H9 (cell line): Measurements from ENCODE around the gene USP21. TPM values are rescaled to one million over a fixed set of nuclear protein-coding genes. Genes with fewer than 3 reads are reported as not detected.

Source experiments
- DNase-seq: peaks from one replicate; pipeline ENCODE4 v3.0.0-alpha.2; 2017
- H2AFZ ChIP-seq: one replicate; pipeline ENCODE4 v1.6.1; 2013; ENCODE audit warnings: mild to moderate bottlenecking, low read length, control low read depth, moderate library complexity
- H2AK5ac ChIP-seq: 2 replicates; pipeline ENCODE4 v1.6.1; 2013; ENCODE audit warnings: low read length, control low read depth, mixed read lengths; ENCODE audit not compliant: insufficient read length
- H2BK120ac ChIP-seq: one replicate; pipeline ENCODE4 v1.6.1; 2013; ENCODE audit warnings: low read depth, mild to moderate bottlenecking, low read length, control low read depth, inconsistent platforms; ENCODE audit not compliant: poor library complexity, severe bottlenecking
- H2BK12ac ChIP-seq: 2 replicates; pipeline ENCODE4 v1.6.1; 2013; ENCODE audit warnings: low read length, control low read depth, mixed read lengths, low read depth; ENCODE audit not compliant: insufficient read length
- H2BK15ac ChIP-seq: 2 replicates; pipeline ENCODE4 v1.6.1; 2013; ENCODE audit warnings: low read depth, low read length, control low read depth
- H2BK20ac ChIP-seq: one replicate; pipeline ENCODE4 v1.6.1; 2013; ENCODE audit warnings: low read depth, mild to moderate bottlenecking, low read length, control low read depth, inconsistent platforms; ENCODE audit not compliant: poor library complexity, severe bottlenecking
- H2BK5ac ChIP-seq: 2 replicates; pipeline ENCODE4 v1.6.1; 2013; ENCODE audit warnings: low read length, control low read depth, mixed read lengths; ENCODE audit not compliant: insufficient read length
- H3K14ac ChIP-seq: 2 replicates; pipeline ENCODE4 v1.6.1; 2013; ENCODE audit warnings: low read length, control low read depth; ENCODE audit not compliant: insufficient read depth
- H3K18ac ChIP-seq: 2 replicates; pipeline ENCODE4 v1.6.1; 2013; ENCODE audit warnings: low read depth, mild to moderate bottlenecking, mixed read lengths, low read length, control low read depth; ENCODE audit not compliant: insufficient read length
- H3K23ac ChIP-seq: 2 replicates; pipeline ENCODE4 v1.6.1; 2013; ENCODE audit warnings: low read length, control low read depth, mixed read lengths, low read depth; ENCODE audit not compliant: insufficient read length
- H3K23me2 ChIP-seq: 2 replicates; pipeline ENCODE4 v1.6.1; 2013; ENCODE audit warnings: low read depth, mild to moderate bottlenecking, mixed read lengths, low read length, control low read depth; ENCODE audit not compliant: insufficient read length, poor library complexity, severe bottlenecking
- H3K27ac ChIP-seq: 2 replicates; pipeline ENCODE4 v1.5.1; 2013; ENCODE audit warnings: low read length, control low read depth, mixed read lengths, low read depth; ENCODE audit not compliant: insufficient read length
- H3K27me3 ChIP-seq: 2 replicates; pipeline ENCODE4 v1.6.1; 2013; ENCODE audit warnings: low read length, control low read depth, inconsistent platforms; ENCODE audit not compliant: insufficient read depth
- H3K4ac ChIP-seq: 2 replicates; pipeline ENCODE4 v1.6.1; 2013; ENCODE audit warnings: low read depth, mild to moderate bottlenecking, control low read depth, inconsistent platforms, low read length, moderate library complexity
- H3K4me1 ChIP-seq: 2 replicates; pipeline ENCODE4 v1.6.1; 2013; ENCODE audit warnings: low read length, control low read depth, inconsistent platforms; ENCODE audit not compliant: insufficient read depth
- H3K4me2 ChIP-seq: 2 replicates; pipeline ENCODE4 v1.6.1; 2013; ENCODE audit warnings: low read length, control low read depth, mixed read lengths; ENCODE audit not compliant: insufficient read length, insufficient read depth
- H3K56ac ChIP-seq: 2 replicates; pipeline ENCODE4 v1.6.1; 2013; ENCODE audit warnings: low read depth, mild to moderate bottlenecking, mixed read lengths, low read length, control low read depth; ENCODE audit not compliant: insufficient read length
- H3K79me1 ChIP-seq: 2 replicates; pipeline ENCODE4 v1.6.1; 2013; ENCODE audit warnings: low read depth, mild to moderate bottlenecking, moderate library complexity, low read length, control low read depth, inconsistent platforms; ENCODE audit not compliant: insufficient read depth, poor library complexity, severe bottlenecking
- H3K79me2 ChIP-seq: 2 replicates; pipeline ENCODE4 v1.6.1; 2013; ENCODE audit warnings: low read length, control low read depth, inconsistent platforms; ENCODE audit not compliant: insufficient read depth
- H3K9ac ChIP-seq: 2 replicates; pipeline ENCODE4 v1.6.1; 2013; ENCODE audit warnings: low read length, control low read depth, mixed read lengths; ENCODE audit not compliant: insufficient read length; ENCODE audit errors: extremely low read depth
- H3K9me3 ChIP-seq: one replicate; pipeline ENCODE4 v1.6.1; 2013; ENCODE audit warnings: low read depth, low read length, inconsistent platforms; ENCODE audit not compliant: control insufficient read depth
- H3T11ph ChIP-seq: one replicate; pipeline ENCODE4 v1.6.1; 2013; ENCODE audit warnings: mild to moderate bottlenecking, low read length, control low read depth, inconsistent platforms
- H4K20me1 ChIP-seq: one replicate; pipeline ENCODE4 v1.6.1; 2013; ENCODE audit not compliant: control insufficient read depth, insufficient read length, insufficient read depth
- H4K5ac ChIP-seq: 2 replicates; pipeline ENCODE4 v1.6.1; 2013; ENCODE audit warnings: low read depth, mild to moderate bottlenecking, mixed read lengths, low read length, control low read depth; ENCODE audit not compliant: insufficient read length
- H4K8ac ChIP-seq: replicated peaks from 2 replicates; pipeline ENCODE4 v1.6.1; 2013; ENCODE audit warnings: low read length, control low read depth, mixed read lengths, low read depth; ENCODE audit not compliant: insufficient read length
- H4K91ac ChIP-seq: 2 replicates; pipeline ENCODE4 v1.6.1; 2013; ENCODE audit warnings: low read depth, mild to moderate bottlenecking, moderate library complexity, mixed read lengths, low read length, control low read depth; ENCODE audit not compliant: insufficient read length
- H3K27ac Mint-ChIP-seq, 3 experiments: 2 replicates in 2 of 3; 3 replicates in 1 of 3; pipeline ENCODE4 v1.8.0; 2020 to 2021; ENCODE audit warnings: mixed read lengths in 3 of 3, mild to moderate bottlenecking in 1 of 3, moderate library complexity in 1 of 3
- H3K27me3 Mint-ChIP-seq: 2 replicates; pipeline ENCODE4 v1.8.0; 2021; ENCODE audit warnings: low read depth, mild to moderate bottlenecking, moderate library complexity, mixed read lengths
- H3K36me3 Mint-ChIP-seq, 3 experiments: 2 replicates in 2 of 3; 3 replicates in 1 of 3; pipeline ENCODE4 v1.8.0; 2020 to 2021; ENCODE audit warnings: low read depth in 3 of 3, mixed read lengths in 3 of 3; ENCODE audit not compliant: insufficient read depth in 1 of 3
- H3K4me1 Mint-ChIP-seq, 2 experiments: 2 replicates each; pipeline ENCODE4 v1.8.0; 2020; ENCODE audit warnings: mixed read lengths in 2 of 2
- H3K4me3 Mint-ChIP-seq, 2 experiments: 2 replicates in 1 of 2; 3 replicates in 1 of 2; pipeline ENCODE4 v1.8.0; 2020 to 2021; ENCODE audit warnings: mild to moderate bottlenecking in 2 of 2, mixed read lengths in 2 of 2, moderate library complexity in 1 of 2
- H3K9me3 Mint-ChIP-seq, 2 experiments: 2 replicates in 1 of 2; 3 replicates in 1 of 2; pipeline ENCODE4 v1.8.0; 2020; ENCODE audit warnings: mild to moderate bottlenecking in 2 of 2, mixed read lengths in 2 of 2, moderate library complexity in 1 of 2
- WGBS: extraction: QIAGEN DNeasy Blood & Tissue Kit; methylation state at CpG from one replicate; pipeline ENCODE4 v1.1.7; 2013; ENCODE audit warnings: missing lambda C conversion rate, low lambda C conversion rate, mixed read lengths; ENCODE audit not compliant: insufficient read length; ENCODE audit errors: extremely low coverage; 5-methylcytosine and 5-hydroxymethylcytosine counted together
- total RNA-seq: library from RNA; stranded (reverse); gene quantifications from 2 replicates; pipeline ENCODE4 v1.2.1, GENCODE V29; 2021
- TF ChIP-seq, protein P1 (sequence below): fragments of 200-600 bp; sonication (generic); conservative IDR thresholded peaks from 3 replicates; pipeline ENCODE4 v1.8.0; 2021; ENCODE audit warnings: antibody characterized with exemption, mild to moderate bottlenecking

The USP21 gene
- total RNA-seq, 1 experiment from 2014 or later: 17.9 TPM

DNA sequence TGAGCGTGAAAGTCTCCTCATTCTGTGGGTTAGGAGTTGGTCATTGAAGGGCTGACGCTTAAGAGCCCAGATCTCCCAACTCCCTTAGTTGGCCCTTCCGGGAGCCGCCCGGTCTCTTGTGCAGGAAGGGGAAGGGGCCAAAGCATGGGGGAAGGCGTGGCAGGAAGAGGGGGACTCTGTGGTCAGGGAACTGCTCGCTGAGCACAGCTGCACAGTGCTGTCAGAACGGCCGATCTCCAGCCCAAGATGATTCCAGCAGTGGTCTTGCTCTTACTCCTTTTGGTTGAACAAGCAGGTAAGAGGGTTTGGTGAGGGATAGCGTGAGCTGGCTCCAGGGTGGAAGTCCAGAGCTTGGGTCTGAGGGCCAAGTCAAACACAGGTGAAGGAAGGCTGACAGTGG, 55.8 kb downstream of the USP21 start, which contains the start of gene FCER1G:
FCER1G (plus strand) TSS at position 220 of the 400 bp plus-strand sequence; CDS start at position 247, 27 bp downstream.
- no peak within 1 kb of the TSS for H3K14ac ChIP-seq
- H3K4ac ChIP-seq: no peak within 1 kb of the TSS
- H3K4me1 Mint-ChIP-seq: peaks cover 19 to 27% of the 10 kb centered on the region in 2 experiments
- H3K4me2 ChIP-seq: no peak within 1 kb of the TSS
- no peak for DNase-seq
- no peaks in the 10 kb centered on the region for H3K79me2 ChIP-seq
- H3K27ac Mint-ChIP-seq: peak within 1 kb of the TSS in 2 of 3 experiments; percentile 39 to 85; a peak in 3 of 7 replicates
- no peaks in the 10 kb centered on the region for H3K9me3 ChIP-seq
- peaks cover 21 to 49% (median 49%) of the 10 kb centered on the region in 3 experiments for H3K36me3 Mint-ChIP-seq
- no peak within 1 kb of the TSS for H3T11ph ChIP-seq
- H2BK20ac ChIP-seq: no peak within 1 kb of the TSS
- H2BK15ac ChIP-seq: no peak within 1 kb of the TSS
- H2BK5ac ChIP-seq: no peak within 1 kb of the TSS
- no peak within 1 kb of the TSS for H3K9ac ChIP-seq
- no peaks in the 10 kb centered on the region for H3K9me3 Mint-ChIP-seq
- H3K4me1 ChIP-seq: peaks cover 4% of the 10 kb centered on the region; the same call in 1 of the 2 replicates
- no peaks in the 10 kb centered on the region for H3K27me3 ChIP-seq
- no peaks in the 10 kb centered on the region for H3K79me1 ChIP-seq
- no peak within 1 kb of the TSS for H4K91ac ChIP-seq
- no peaks in the 10 kb centered on the region for H4K20me1 ChIP-seq
- H3K18ac ChIP-seq: no peak within 1 kb of the TSS
- H3K23ac ChIP-seq: no peak within 1 kb of the TSS
- H3K23me2 ChIP-seq: no peaks in the 10 kb centered on the region
- no peak within 1 kb of the TSS for H2AFZ ChIP-seq
- WGBS: no CpG with 5 or more reads among the region's 10 CpGs
- H3K56ac ChIP-seq: no peak within 1 kb of the TSS
- no peak within 1 kb of the TSS for H3K27ac ChIP-seq
- no peak within 1 kb of the TSS for H3K4me3 Mint-ChIP-seq
- H4K5ac ChIP-seq: no peak within 1 kb of the TSS
- TF ChIP-seq, protein P1, sequence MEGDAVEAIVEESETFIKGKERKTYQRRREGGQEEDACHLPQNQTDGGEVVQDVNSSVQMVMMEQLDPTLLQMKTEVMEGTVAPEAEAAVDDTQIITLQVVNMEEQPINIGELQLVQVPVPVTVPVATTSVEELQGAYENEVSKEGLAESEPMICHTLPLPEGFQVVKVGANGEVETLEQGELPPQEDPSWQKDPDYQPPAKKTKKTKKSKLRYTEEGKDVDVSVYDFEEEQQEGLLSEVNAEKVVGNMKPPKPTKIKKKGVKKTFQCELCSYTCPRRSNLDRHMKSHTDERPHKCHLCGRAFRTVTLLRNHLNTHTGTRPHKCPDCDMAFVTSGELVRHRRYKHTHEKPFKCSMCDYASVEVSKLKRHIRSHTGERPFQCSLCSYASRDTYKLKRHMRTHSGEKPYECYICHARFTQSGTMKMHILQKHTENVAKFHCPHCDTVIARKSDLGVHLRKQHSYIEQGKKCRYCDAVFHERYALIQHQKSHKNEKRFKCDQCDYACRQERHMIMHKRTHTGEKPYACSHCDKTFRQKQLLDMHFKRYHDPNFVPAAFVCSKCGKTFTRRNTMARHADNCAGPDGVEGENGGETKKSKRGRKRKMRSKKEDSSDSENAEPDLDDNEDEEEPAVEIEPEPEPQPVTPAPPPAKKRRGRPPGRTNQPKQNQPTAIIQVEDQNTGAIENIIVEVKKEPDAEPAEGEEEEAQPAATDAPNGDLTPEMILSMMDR: no peak
- H4K8ac ChIP-seq: no peak within 1 kb of the TSS
- no peaks in the 10 kb centered on the region for H3K27me3 Mint-ChIP-seq
- H2BK120ac ChIP-seq: no peak within 1 kb of the TSS
- no peak within 1 kb of the TSS for H2BK12ac ChIP-seq
- H2AK5ac ChIP-seq: no peak within 1 kb of the TSS

Other genes with a start within 250 kb of the USP21 start
- 2.4 and 2.9 TPM in 2 replicates for gene ITLN2, start 204.7 kb upstream of the USP21 start, total RNA-seq
- gene F11R, start 138.3 kb upstream of the USP21 start, total RNA-seq: 159 and 174 TPM in 2 replicates
- gene TSTD1, start 120.5 kb upstream of the USP21 start, total RNA-seq: 73.7 and 77.0 TPM in 2 replicates
- gene USF1, start 113.5 kb upstream of the USP21 start, total RNA-seq: 58.6 and 59.2 TPM in 2 replicates
- gene ARHGAP30, start 89.6 kb upstream of the USP21 start, total RNA-seq: 0.13 TPM in 2 replicates
- 0.33 and 0.64 TPM in 2 replicates for gene NECTIN4, start 69.9 kb upstream of the USP21 start, total RNA-seq
- gene KLHDC9, start 61.1 kb upstream of the USP21 start, total RNA-seq: 6.6 and 7.0 TPM in 2 replicates
- gene PFDN2, start 41.5 kb upstream of the USP21 start, total RNA-seq: 71.8 and 76.1 TPM in 2 replicates
- gene NIT1, start 41.4 kb upstream of the USP21 start, total RNA-seq: 39.0 and 39.6 TPM in 2 replicates
- gene DEDD, start 26.8 kb upstream of the USP21 start, total RNA-seq: 44.7 and 46.7 TPM in 2 replicates
- gene UFC1, start 5.5 kb upstream of the USP21 start, total RNA-seq: 93.4 and 93.5 TPM in 2 replicates
- gene PPOX, start 6.9 kb downstream of the USP21 start, total RNA-seq: 33.4 and 39.8 TPM in 2 replicates
- gene B4GALT3, start 18.0 kb downstream of the USP21 start, total RNA-seq: 31.8 and 33.1 TPM in 2 replicates
- gene ADAMTS4, start 39.6 kb downstream of the USP21 start, total RNA-seq: 7.0 and 9.1 TPM in 2 replicates
- 80.3 and 84.5 TPM in 2 replicates for gene NDUFS2, start 42.9 kb downstream of the USP21 start, total RNA-seq
- gene FCER1G, start 55.8 kb downstream of the USP21 start, total RNA-seq: 0.44 and 0.90 TPM in 2 replicates
- gene APOA2, start 64.1 kb downstream of the USP21 start, total RNA-seq: not detected in 2 replicates
- 12.8 and 13.5 TPM in 2 replicates for gene TOMM40L, start 66.6 kb downstream of the USP21 start, total RNA-seq
- not detected in 2 replicates for gene NR1I3, start 78.7 kb downstream of the USP21 start, total RNA-seq
- 0.66 and 0.83 TPM in 2 replicates for gene PCP4L1, start 99.2 kb downstream of the USP21 start, total RNA-seq
- gene MPZ, start 150.5 kb downstream of the USP21 start, total RNA-seq: 2.7 and 3.6 TPM in 2 replicates
- gene SDHC, start 154.9 kb downstream of the USP21 start, total RNA-seq: 198 and 206 TPM in 2 replicates
- not detected in 2 replicates for gene CFAP126, start 208.4 kb downstream of the USP21 start, total RNA-seq